Activated CD4-positive, CD25-positive, alpha-beta regulatory T cell (primary cell): ENCODE results near the gene ZNF333.
A peak's percentile ranks its signal among the peaks of the same experiment; 100 is the strongest.

ENCODE experiments used
- DNase-seq, 4 experiments: peaks; one replicate each; lab custom pipeline; 2025; lab: John Stamatoyannopoulos, UW

Gene ZNF333

GRCh38 chr19:14689598-14690503 is at the start of gene ZNF333:
Gene ZNF333 (plus strand): TSS chr19:14690048. CDS start chr19:14693492, 3,444 bp downstream.
- DNase-seq: peak; percentile 94 to 99 (median 96)

GRCh38 chr19:14648506-14648905 is 41.3 kb upstream of the ZNF333 start:
- DNase-seq: no peak

- DNase-seq: no peak
Observed at GRCh38 chr19:14649020-14649419, 40.8 kb upstream of the ZNF333 start.

GRCh38 chr19:14650161-14650560 is 39.7 kb upstream of the ZNF333 start:
- no peak for DNase-seq

- no peak for DNase-seq
Observed at GRCh38 chr19:14654786-14655560, 34.9 kb upstream of the ZNF333 start.

GRCh38 chr19:14655726-14656125 is 34.1 kb upstream of the ZNF333 start:
- DNase-seq: no peak

- no peak for DNase-seq
Observed at GRCh38 chr19:14659874-14660489, 29.9 kb upstream of the ZNF333 start.

GRCh38 chr19:14661372-14661924 is 28.4 kb upstream of the ZNF333 start:
- DNase-seq: no peak

GRCh38 chr19:14669940-14670339 is 19.9 kb upstream of the ZNF333 start:
- DNase-seq: no peak

GRCh38 chr19:14670408-14670807 is 19.4 kb upstream of the ZNF333 start:
- no peak for DNase-seq

- DNase-seq: no peak
Observed at GRCh38 chr19:14672188-14672872, 17.5 kb upstream of the ZNF333 start.

- DNase-seq: no peak
Observed at GRCh38 chr19:14673088-14673487, 16.8 kb upstream of the ZNF333 start.

- DNase-seq: no peak
Observed at GRCh38 chr19:14674764-14675163, 15.1 kb upstream of the ZNF333 start, which contains the start of gene ADGRE3. Gene ADGRE3 (minus strand): TSS chr19:14674844. CDS start chr19:14674770, 74 bp downstream.

- no peak for DNase-seq
Observed at GRCh38 chr19:14676762-14677161, 13.1 kb upstream of the ZNF333 start.

- no peak for DNase-seq
Observed at GRCh38 chr19:14677464-14677863, 12.4 kb upstream of the ZNF333 start.

GRCh38 chr19:14678199-14678598 is 11.6 kb upstream of the ZNF333 start:
- DNase-seq: no peak

- no peak for DNase-seq
Observed at GRCh38 chr19:14682084-14682483, 7.8 kb upstream of the ZNF333 start.

GRCh38 chr19:14683439-14683838 is 6.4 kb upstream of the ZNF333 start:
- no peak for DNase-seq

- DNase-seq: no peak
Observed at GRCh38 chr19:14686411-14686810, 3.4 kb upstream of the ZNF333 start.

- DNase-seq: no peak
Observed at GRCh38 chr19:14694641-14695266, 4.9 kb downstream of the ZNF333 start.

GRCh38 chr19:14695471-14695870 is 5.6 kb downstream of the ZNF333 start:
- no peak for DNase-seq
